HG03354 (cell line): ENCODE data around the gene MYO1E.

Source experiments
- ATAC-seq: cut with Tn5 transposase; IDR thresholded peaks from one replicate; pipeline ENCODE4 v1.9.1; 2021; ENCODE audit warnings: mild to moderate bottlenecking; ENCODE audit not compliant: unreplicated experiment, poor library complexity, severe bottlenecking

The MYO1E gene

GRCh38 chr15:59276225-59277178, 96.2 kb downstream of the MYO1E start:
- no peak for ATAC-seq

- ATAC-seq = no peak
These were observed 98.3 kb downstream of the MYO1E start for GRCh38 chr15:59274126-59274970.

- ATAC-seq = no peak
These were observed 99.4 kb downstream of the MYO1E start for GRCh38 chr15:59273234-59273633.

- no peak for ATAC-seq
These were observed 101.0 kb downstream of the MYO1E start for GRCh38 chr15:59271595-59272201.

- no peak for ATAC-seq
These were observed 103.7 kb downstream of the MYO1E start for GRCh38 chr15:59268852-59269407.

- no peak for ATAC-seq
These were observed 104.4 kb downstream of the MYO1E start for GRCh38 chr15:59268168-59268851.

- no peak for ATAC-seq
These were observed 106.6 kb downstream of the MYO1E start for GRCh38 chr15:59266028-59266427.

GRCh38 chr15:59262316-59262715, 110.4 kb downstream of the MYO1E start:
- no peak for ATAC-seq

- no peak for ATAC-seq
These were observed 112.6 kb downstream of the MYO1E start for GRCh38 chr15:59260090-59260489.

- ATAC-seq = no peak
These were observed 113.3 kb downstream of the MYO1E start for GRCh38 chr15:59259137-59259943.

GRCh38 chr15:59258317-59258716, 114.4 kb downstream of the MYO1E start:
- ATAC-seq = no peak

- ATAC-seq = no peak
These were observed 115.5 kb downstream of the MYO1E start for GRCh38 chr15:59257140-59257539.

- ATAC-seq = no peak
These were observed 116.2 kb downstream of the MYO1E start for GRCh38 chr15:59256482-59256881.

- ATAC-seq = no peak
These were observed 116.9 kb downstream of the MYO1E start for GRCh38 chr15:59255680-59256336.

- no peak for ATAC-seq
These were observed 120.5 kb downstream of the MYO1E start for GRCh38 chr15:59252137-59252536.

- peak; percentile 57 for ATAC-seq
These were observed 121.4 kb downstream of the MYO1E start for GRCh38 chr15:59251001-59251845.

- no peak for ATAC-seq
These were observed 122.4 kb downstream of the MYO1E start for GRCh38 chr15:59250249-59250648.
